Neural cell (in vitro differentiated cells): Measurements from ENCODE around the gene CCL19. TPM values are rescaled to one million over a fixed set of nuclear protein-coding genes. Genes with fewer than 3 reads are reported as not detected.

Source experiments
- H2AFZ ChIP-seq: fragments of 200-600, 300-800 bp; sonication (generic), shearing (Covaris generic); 2 replicates; pipeline ENCODE4 v1.6.0; 2014; ENCODE audit warnings: low read depth, mild to moderate bottlenecking, antibody characterized with exemption, low read length, moderate library complexity
- H3F3A ChIP-seq: fragments of 200-600 bp; shearing (Covaris generic); 2 replicates; pipeline ENCODE4 v1.6.1; 2016; ENCODE audit warnings: mild to moderate bottlenecking, moderate library complexity, mixed read lengths, antibody characterized with exemption, low read length; ENCODE audit not compliant: insufficient read depth, poor library complexity, severe bottlenecking
- H3K27ac ChIP-seq: fragments of 200-600, 300-800 bp; sonication (generic), shearing (Covaris generic); 2 replicates; pipeline ENCODE4 v1.5.1; 2014; ENCODE audit warnings: mild to moderate bottlenecking, low read length, moderate library complexity
- H3K27me3 ChIP-seq: fragments of 300-800, 200-600 bp; sonication (generic), shearing (Covaris generic); 2 replicates; pipeline ENCODE4 v1.6.0; 2014; ENCODE audit warnings: mild to moderate bottlenecking, low read depth, low read length, moderate library complexity; ENCODE audit not compliant: insufficient read depth
- H3K36me3 ChIP-seq: fragments of 300-800, 200-600 bp; sonication (generic), shearing (Covaris generic); 2 replicates; pipeline ENCODE4 v1.5.1; 2014; ENCODE audit warnings: mild to moderate bottlenecking, antibody characterized with exemption, low read length, moderate library complexity; ENCODE audit not compliant: insufficient read depth
- H3K4me2 ChIP-seq: fragments of 300-800, 200-600 bp; sonication (generic), shearing (Covaris generic); 2 replicates; pipeline ENCODE4 v1.6.0; 2014; ENCODE audit warnings: mild to moderate bottlenecking, low read length
- H3K4me3 ChIP-seq: fragments of 300-800, 200-600 bp; sonication (generic), shearing (Covaris generic); 2 replicates; pipeline ENCODE4 v1.5.1; 2014; ENCODE audit warnings: mild to moderate bottlenecking, low read length, moderate library complexity
- H3K79me2 ChIP-seq: fragments of 200-600 bp; shearing (Covaris generic); replicated peaks from 2 replicates; pipeline ENCODE4 v1.6.0; 2014; ENCODE audit warnings: mild to moderate bottlenecking, low read length, moderate library complexity; ENCODE audit not compliant: insufficient read depth
- H3K9ac ChIP-seq: fragments of 300-800, 200-600 bp; sonication (generic), shearing (Covaris generic); 2 replicates; pipeline ENCODE4 v1.6.1; 2016; ENCODE audit warnings: mild to moderate bottlenecking, low read length, mixed read lengths
- H3K9me2 ChIP-seq: fragments of 200-600 bp; shearing (Covaris generic); 2 replicates; pipeline ENCODE4 v1.6.1; 2016; ENCODE audit warnings: mild to moderate bottlenecking, low read length, mixed read lengths; ENCODE audit not compliant: insufficient read depth
- H3K9me3 ChIP-seq: fragments of 200-600, 300-800 bp; sonication (generic), shearing (Covaris generic); 2 replicates; pipeline ENCODE4 v1.6.1; 2016; ENCODE audit warnings: mild to moderate bottlenecking, mixed run types, low read length, moderate library complexity, mixed read lengths
- H4K20me1 ChIP-seq: fragments of 200-600 bp; shearing (Covaris generic); 2 replicates; pipeline ENCODE4 v1.6.1; 2016; ENCODE audit warnings: mild to moderate bottlenecking, mixed run types; ENCODE audit not compliant: insufficient read depth
- EP300 ChIP-seq: fragments of 450-650 bp; conservative IDR thresholded peaks from 2 replicates; pipeline ENCODE4 v1.6.1; 2014; ENCODE audit warnings: antibody characterized with exemption, mild to moderate bottlenecking, moderate library complexity; ENCODE audit not compliant: poor library complexity, severe bottlenecking
- EZH2 ChIP-seq: fragments of 200-600, 300-800 bp; shearing (Covaris generic), sonication (generic); IDR thresholded peaks from 2 replicates; pipeline ENCODE4 v1.6.1; 2014; ENCODE audit warnings: antibody characterized with exemption, low read length, borderline replicate concordance, mild to moderate bottlenecking; ENCODE audit not compliant: insufficient read depth, poor library complexity, severe bottlenecking
- MXI1 ChIP-seq: fragments of 450-650 bp; conservative IDR thresholded peaks from 2 replicates; pipeline ENCODE4 v1.6.1; 2014; ENCODE audit warnings: antibody characterized with exemption, mild to moderate bottlenecking; ENCODE audit not compliant: poor library complexity, severe bottlenecking
- POLR2AphosphoS5 ChIP-seq: IDR thresholded peaks from 2 replicates; pipeline ENCODE4 v1.6.1; 2012
- RAD21 ChIP-seq: fragments of 450-650 bp; conservative IDR thresholded peaks from 2 replicates; pipeline ENCODE4 v1.6.1; 2014; ENCODE audit warnings: antibody characterized with exemption, mild to moderate bottlenecking, moderate library complexity
- SMC3 ChIP-seq: fragments of 450-650 bp; conservative IDR thresholded peaks from 2 replicates; pipeline ENCODE4 v1.6.1; 2014; ENCODE audit warnings: antibody characterized with exemption, mild to moderate bottlenecking, moderate library complexity; ENCODE audit not compliant: poor library complexity
- TAF1 ChIP-seq: IDR thresholded peaks from 2 replicates; pipeline ENCODE4 v1.6.1; 2012; ENCODE audit warnings: low read depth
- polyA plus RNA-seq: library from polyadenylated mRNA; depleted of rRNA; stranded (reverse); fragments of >200 nt; gene quantifications from 2 replicates; pipeline ENCODE4 v1.2.3, GENCODE V29; 2014
- TF ChIP-seq, protein P1 (sequence below): fragments of 450-650 bp; IDR thresholded peaks from 2 replicates; pipeline ENCODE4 v1.5.1; 2014; ENCODE audit warnings: antibody characterized with exemption, mild to moderate bottlenecking, moderate library complexity; ENCODE audit not compliant: poor library complexity, severe bottlenecking
- TF ChIP-seq, protein P2 (sequence below): IDR thresholded peaks from 2 replicates; pipeline ENCODE4 v1.6.1; 2012; ENCODE audit warnings: borderline replicate concordance

The CCL19 gene
- polyA plus RNA-seq, 1 donor from 2014 or later, result not detected

DNA sequence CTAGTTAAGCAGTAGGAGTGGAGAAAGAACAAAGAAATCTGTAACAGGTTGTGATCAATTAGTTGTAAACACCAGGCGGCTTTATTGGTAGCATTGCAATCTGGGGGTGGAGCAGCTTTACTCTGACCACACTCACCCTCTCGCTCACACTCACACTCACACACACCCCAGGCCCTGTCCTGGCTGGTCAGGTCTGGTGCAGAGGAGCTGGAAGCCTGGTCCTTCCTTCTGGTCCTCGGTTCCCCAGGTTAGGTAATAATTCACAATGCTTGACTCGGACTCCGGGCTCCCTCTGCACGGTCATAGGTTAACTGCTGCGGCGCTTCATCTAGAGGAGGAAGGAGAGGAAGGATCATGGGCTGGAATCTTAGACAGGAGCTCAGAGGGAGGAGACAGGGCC lies 1.6 kb downstream of the CCL19 start:
- Histone ChIP-seq H2AFZ (no peak overlapping the region), H3K9ac (no peak overlapping the region), H3K79me2 (no peaks in the 10 kb centered on the region), H4K20me1 (no peaks in the 10 kb centered on the region), H3K4me2 (no peak overlapping the region), H3K4me3 (no peak overlapping the region), H3K27me3 (no peaks in the 10 kb centered on the region), H3K9me3 (no peaks in the 10 kb centered on the region), H3K27ac (no peak overlapping the region), H3K9me2 (no peaks in the 10 kb centered on the region), H3K36me3 (no peaks in the 10 kb centered on the region), H3F3A (no peaks in the 10 kb centered on the region)
- TF ChIP-seq MXI1, result no peak
- no peak for TF ChIP-seq POLR2AphosphoS5
- TF ChIP-seq EZH2, result no peak
- no peak for TF ChIP-seq TAF1
- no peak for TF ChIP-seq EP300
- TF ChIP-seq RAD21, result no peak
- TF ChIP-seq SMC3, result no peak
- TF ChIP-seq, protein P1, sequence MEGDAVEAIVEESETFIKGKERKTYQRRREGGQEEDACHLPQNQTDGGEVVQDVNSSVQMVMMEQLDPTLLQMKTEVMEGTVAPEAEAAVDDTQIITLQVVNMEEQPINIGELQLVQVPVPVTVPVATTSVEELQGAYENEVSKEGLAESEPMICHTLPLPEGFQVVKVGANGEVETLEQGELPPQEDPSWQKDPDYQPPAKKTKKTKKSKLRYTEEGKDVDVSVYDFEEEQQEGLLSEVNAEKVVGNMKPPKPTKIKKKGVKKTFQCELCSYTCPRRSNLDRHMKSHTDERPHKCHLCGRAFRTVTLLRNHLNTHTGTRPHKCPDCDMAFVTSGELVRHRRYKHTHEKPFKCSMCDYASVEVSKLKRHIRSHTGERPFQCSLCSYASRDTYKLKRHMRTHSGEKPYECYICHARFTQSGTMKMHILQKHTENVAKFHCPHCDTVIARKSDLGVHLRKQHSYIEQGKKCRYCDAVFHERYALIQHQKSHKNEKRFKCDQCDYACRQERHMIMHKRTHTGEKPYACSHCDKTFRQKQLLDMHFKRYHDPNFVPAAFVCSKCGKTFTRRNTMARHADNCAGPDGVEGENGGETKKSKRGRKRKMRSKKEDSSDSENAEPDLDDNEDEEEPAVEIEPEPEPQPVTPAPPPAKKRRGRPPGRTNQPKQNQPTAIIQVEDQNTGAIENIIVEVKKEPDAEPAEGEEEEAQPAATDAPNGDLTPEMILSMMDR, result no peak
- TF ChIP-seq, protein P2, sequence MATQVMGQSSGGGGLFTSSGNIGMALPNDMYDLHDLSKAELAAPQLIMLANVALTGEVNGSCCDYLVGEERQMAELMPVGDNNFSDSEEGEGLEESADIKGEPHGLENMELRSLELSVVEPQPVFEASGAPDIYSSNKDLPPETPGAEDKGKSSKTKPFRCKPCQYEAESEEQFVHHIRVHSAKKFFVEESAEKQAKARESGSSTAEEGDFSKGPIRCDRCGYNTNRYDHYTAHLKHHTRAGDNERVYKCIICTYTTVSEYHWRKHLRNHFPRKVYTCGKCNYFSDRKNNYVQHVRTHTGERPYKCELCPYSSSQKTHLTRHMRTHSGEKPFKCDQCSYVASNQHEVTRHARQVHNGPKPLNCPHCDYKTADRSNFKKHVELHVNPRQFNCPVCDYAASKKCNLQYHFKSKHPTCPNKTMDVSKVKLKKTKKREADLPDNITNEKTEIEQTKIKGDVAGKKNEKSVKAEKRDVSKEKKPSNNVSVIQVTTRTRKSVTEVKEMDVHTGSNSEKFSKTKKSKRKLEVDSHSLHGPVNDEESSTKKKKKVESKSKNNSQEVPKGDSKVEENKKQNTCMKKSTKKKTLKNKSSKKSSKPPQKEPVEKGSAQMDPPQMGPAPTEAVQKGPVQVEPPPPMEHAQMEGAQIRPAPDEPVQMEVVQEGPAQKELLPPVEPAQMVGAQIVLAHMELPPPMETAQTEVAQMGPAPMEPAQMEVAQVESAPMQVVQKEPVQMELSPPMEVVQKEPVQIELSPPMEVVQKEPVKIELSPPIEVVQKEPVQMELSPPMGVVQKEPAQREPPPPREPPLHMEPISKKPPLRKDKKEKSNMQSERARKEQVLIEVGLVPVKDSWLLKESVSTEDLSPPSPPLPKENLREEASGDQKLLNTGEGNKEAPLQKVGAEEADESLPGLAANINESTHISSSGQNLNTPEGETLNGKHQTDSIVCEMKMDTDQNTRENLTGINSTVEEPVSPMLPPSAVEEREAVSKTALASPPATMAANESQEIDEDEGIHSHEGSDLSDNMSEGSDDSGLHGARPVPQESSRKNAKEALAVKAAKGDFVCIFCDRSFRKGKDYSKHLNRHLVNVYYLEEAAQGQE, result no peak

DNA sequence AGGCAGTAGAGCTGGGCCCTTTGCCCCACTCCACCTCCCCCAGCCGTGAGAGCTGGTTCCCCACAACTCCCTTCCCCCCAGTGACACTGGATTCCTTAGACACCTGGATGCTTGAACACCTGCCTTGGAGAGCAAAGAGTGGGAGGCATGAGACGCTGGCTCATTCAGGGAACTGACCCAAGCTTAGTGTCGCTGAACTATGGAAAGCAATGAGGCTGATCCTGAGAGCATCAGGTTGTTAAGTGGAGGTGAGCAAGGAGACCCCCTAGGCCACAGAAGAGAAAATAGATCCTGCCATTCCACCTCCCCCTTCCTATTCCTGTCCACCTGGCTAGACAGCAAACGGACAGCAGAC lies 2.0 kb downstream of the CCL19 start:
- Histone ChIP-seq H3K9me2 (no peaks in the 10 kb centered on the region), H3K36me3 (no peaks in the 10 kb centered on the region), H3K9ac (no peak overlapping the region), H3K27ac (no peak overlapping the region), H4K20me1 (no peaks in the 10 kb centered on the region), H3K27me3 (no peaks in the 10 kb centered on the region), H3K79me2 (no peaks in the 10 kb centered on the region), H3K4me3 (no peak overlapping the region), H3K4me2 (no peak overlapping the region), H2AFZ (no peak overlapping the region), H3F3A (no peaks in the 10 kb centered on the region), H3K9me3 (no peaks in the 10 kb centered on the region)
- TF ChIP-seq SMC3, result no peak
